ENCODE data around the gene TAF1A. TPM values are rescaled to one million over a fixed set of nuclear protein-coding genes. Genes with fewer than 3 reads are reported as not detected.

Gene TAF1A
- total RNA-seq, 4 donors from 2014 or later, result 1.6 to 12.4 (median 4.4) TPM

GRCh38 chr1:222627232-222627631 lies 37.5 kb upstream of the TAF1A start:
- H3K36me3 ChIP-seq, result peaks cover 0 to 75% (median 0%) of the 10 kb centered on the region in 3 donors

GRCh38 chr1:222624214-222624613 lies 34.5 kb upstream of the TAF1A start:
- Histone ChIP-seq H3K4me3 (no peak overlapping the region), H3K4me1 (peaks cover 0 to 5% (median 1%) of the 10 kb centered on the region in 4 donors), H3K9me3 (no peaks in the 10 kb centered on the region), H3K27me3 (no peaks in the 10 kb centered on the region), H3K27ac (no peak overlapping the region), H3K36me3 (peaks cover 0 to 51% (median 0%) of the 10 kb centered on the region in 3 donors)
- no peak for TF ChIP-seq CTCF (IDR thresholded peaks at IDR 0.05)
- no peak for TF ChIP-seq POLR2A (IDR thresholded peaks at IDR 0.05)
- no peak for DNase-seq

More at GRCh38 chr1:222627232-222627631, 37.5 kb upstream of the TAF1A start:
- Histone ChIP-seq H3K27ac (no peak overlapping the region), H3K4me1 (no peaks in the 10 kb centered on the region), H3K9me3 (no peaks in the 10 kb centered on the region), H3K27me3 (no peaks in the 10 kb centered on the region), H3K4me3 (no peak overlapping the region)
- DNase-seq, result no peak
- TF ChIP-seq POLR2A (IDR thresholded peaks at IDR 0.05), result no peak
- no peak for TF ChIP-seq CTCF (IDR thresholded peaks at IDR 0.05)

GRCh38 chr1:222623458-222623857 lies 33.7 kb upstream of the TAF1A start:
- H3K4me1 ChIP-seq, result peaks cover 0 to 11% (median 2%) of the 10 kb centered on the region in 4 donors
- no peaks in the 10 kb centered on the region for H3K9me3 ChIP-seq
- H3K27me3 ChIP-seq, result no peaks in the 10 kb centered on the region
- TF ChIP-seq POLR2A (IDR thresholded peaks at IDR 0.05) (no peak), CTCF (IDR thresholded peaks at IDR 0.05) (no peak)
- DNase-seq, result no peak
- H3K36me3 ChIP-seq, result peaks cover 0 to 43% (median 0%) of the 10 kb centered on the region in 3 donors
- no peak overlapping the region for H3K27ac ChIP-seq
- no peak overlapping the region for H3K4me3 ChIP-seq

- H3K36me3 ChIP-seq, result peaks cover 0 to 36% (median 0%) of the 10 kb centered on the region in 3 donors
- no peak for DNase-seq
- no peak overlapping the region for H3K4me3 ChIP-seq
- no peaks in the 10 kb centered on the region for H3K9me3 ChIP-seq
- H3K27me3 ChIP-seq, result no peaks in the 10 kb centered on the region
- H3K27ac ChIP-seq, result no peak overlapping the region
- peaks cover 0 to 11% (median 2%) of the 10 kb centered on the region in 4 donors for H3K4me1 ChIP-seq
- no peak for TF ChIP-seq POLR2A (IDR thresholded peaks at IDR 0.05)
- TF ChIP-seq CTCF (IDR thresholded peaks at IDR 0.05), result no peak
Observed at GRCh38 chr1:222622765-222623164, 33.0 kb upstream of the TAF1A start.

- TF ChIP-seq CTCF (IDR thresholded peaks at IDR 0.05), result no peak
- TF ChIP-seq POLR2A (IDR thresholded peaks at IDR 0.05), result no peak
- Histone ChIP-seq H3K27me3 (no peaks in the 10 kb centered on the region), H3K4me3 (no peak overlapping the region), H3K4me1 (peaks cover 0 to 15% (median 2%) of the 10 kb centered on the region in 4 donors), H3K36me3 (peaks cover 0 to 25% (median 0%) of the 10 kb centered on the region in 3 donors), H3K9me3 (no peaks in the 10 kb centered on the region), H3K27ac (no peak overlapping the region)
- DNase-seq, result no peak
Observed at GRCh38 chr1:222620566-222620965, 30.8 kb upstream of the TAF1A start.

All from Peyer's patch (tissue), 4 donors.